Measurements from ENCODE around the gene STAT5A.
"Not testable (repeated sequence)": the region's sequence is repeated elsewhere in the genome, so short reads cannot be mapped to it uniquely, and the experiment has no call there.

STAT5A gene

GRCh38 chr17:42252597-42253550 is 35.4 kb upstream of the STAT5A start:
- no peak for DNase-seq (ENCODE audit: low read depth)
- H3K4me3 ChIP-seq (ENCODE audit: low read depth, low read length): no peak overlapping the region
- TF ChIP-seq, protein P1, sequence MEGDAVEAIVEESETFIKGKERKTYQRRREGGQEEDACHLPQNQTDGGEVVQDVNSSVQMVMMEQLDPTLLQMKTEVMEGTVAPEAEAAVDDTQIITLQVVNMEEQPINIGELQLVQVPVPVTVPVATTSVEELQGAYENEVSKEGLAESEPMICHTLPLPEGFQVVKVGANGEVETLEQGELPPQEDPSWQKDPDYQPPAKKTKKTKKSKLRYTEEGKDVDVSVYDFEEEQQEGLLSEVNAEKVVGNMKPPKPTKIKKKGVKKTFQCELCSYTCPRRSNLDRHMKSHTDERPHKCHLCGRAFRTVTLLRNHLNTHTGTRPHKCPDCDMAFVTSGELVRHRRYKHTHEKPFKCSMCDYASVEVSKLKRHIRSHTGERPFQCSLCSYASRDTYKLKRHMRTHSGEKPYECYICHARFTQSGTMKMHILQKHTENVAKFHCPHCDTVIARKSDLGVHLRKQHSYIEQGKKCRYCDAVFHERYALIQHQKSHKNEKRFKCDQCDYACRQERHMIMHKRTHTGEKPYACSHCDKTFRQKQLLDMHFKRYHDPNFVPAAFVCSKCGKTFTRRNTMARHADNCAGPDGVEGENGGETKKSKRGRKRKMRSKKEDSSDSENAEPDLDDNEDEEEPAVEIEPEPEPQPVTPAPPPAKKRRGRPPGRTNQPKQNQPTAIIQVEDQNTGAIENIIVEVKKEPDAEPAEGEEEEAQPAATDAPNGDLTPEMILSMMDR (IDR thresholded peaks at IDR 0.05; ENCODE audit: low read depth, low read length): no peak

DNA sequence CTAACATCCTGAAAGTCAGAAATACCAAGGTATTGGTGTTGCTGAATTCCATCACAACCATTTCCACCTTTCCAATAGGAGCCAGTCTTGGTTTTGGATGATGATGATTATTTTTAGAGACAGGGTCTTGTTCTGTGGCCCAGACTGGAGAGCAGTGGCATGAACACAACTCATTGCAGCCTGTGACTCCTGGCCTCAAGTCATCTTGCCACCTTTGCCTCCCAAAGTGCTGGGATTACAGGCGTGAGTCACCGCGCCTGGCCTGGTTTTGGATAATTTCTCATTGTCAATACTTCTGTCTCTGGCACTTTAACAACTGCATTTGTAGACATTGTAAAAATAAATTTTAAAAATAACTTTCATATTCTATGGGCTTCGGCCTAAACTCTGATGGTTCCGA is 34.7 kb upstream of the STAT5A start:
- DNase-seq (ENCODE audit: low read depth): no peak
- TF ChIP-seq POLR2A (IDR thresholded peaks at IDR 0.05; ENCODE audit: extremely low read depth, insufficient read length) (no peak), MYC (IDR thresholded peaks at IDR 0.05; ENCODE audit: low read depth, low read length) (no peak), MAX (IDR thresholded peaks at IDR 0.05; ENCODE audit: low read depth, low read length) (no peak)
- TF ChIP-seq, protein P1 (IDR thresholded peaks at IDR 0.05; ENCODE audit: low read depth, low read length): no peak
- H3K4me3 ChIP-seq (ENCODE audit: low read depth, low read length): no peak overlapping the region

- no peak for TF ChIP-seq POLR2A (IDR thresholded peaks at IDR 0.05; ENCODE audit: extremely low read depth, insufficient read length)
- TF ChIP-seq, protein P1 (IDR thresholded peaks at IDR 0.05; ENCODE audit: low read depth, low read length): no peak
- TF ChIP-seq MYC (IDR thresholded peaks at IDR 0.05; ENCODE audit: low read depth, low read length): no peak
- no peak for TF ChIP-seq MAX (IDR thresholded peaks at IDR 0.05; ENCODE audit: low read depth, low read length)
- no peak for DNase-seq (ENCODE audit: low read depth)
- no peak overlapping the region for H3K4me3 ChIP-seq (ENCODE audit: low read depth, low read length)
Observed at GRCh38 chr17:42255445-42255844, 32.9 kb upstream of the STAT5A start.

DNA sequence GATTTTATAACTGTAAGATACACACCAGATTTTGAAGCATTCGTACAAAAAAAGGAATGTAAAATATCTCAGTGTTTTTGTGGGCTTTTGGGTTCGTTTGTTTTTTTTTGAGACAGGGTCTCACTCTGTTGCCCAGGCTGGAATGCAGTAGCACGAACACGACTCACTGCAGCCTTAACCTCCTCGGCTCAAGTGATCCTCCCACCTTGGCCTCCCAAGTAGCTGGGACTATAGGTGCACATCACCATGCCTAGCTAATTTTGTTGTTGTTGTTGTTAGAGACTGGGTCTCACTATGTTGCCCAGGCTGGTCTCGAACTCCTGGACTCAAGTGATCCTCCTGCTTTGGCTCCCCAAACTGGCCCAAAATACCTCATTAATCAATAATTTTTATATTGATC is 28.0 kb upstream of the STAT5A start:
- H3K4me3 ChIP-seq (ENCODE audit: low read depth, low read length): no peak overlapping the region
- TF ChIP-seq, protein P1 (IDR thresholded peaks at IDR 0.05; ENCODE audit: low read depth, low read length): no peak
- TF ChIP-seq POLR2A (IDR thresholded peaks at IDR 0.05; ENCODE audit: extremely low read depth, insufficient read length): no peak
- no peak for TF ChIP-seq MYC (IDR thresholded peaks at IDR 0.05; ENCODE audit: low read depth, low read length)
- TF ChIP-seq MAX (IDR thresholded peaks at IDR 0.05; ENCODE audit: low read depth, low read length): no peak
- DNase-seq (ENCODE audit: low read depth): no peak

DNA sequence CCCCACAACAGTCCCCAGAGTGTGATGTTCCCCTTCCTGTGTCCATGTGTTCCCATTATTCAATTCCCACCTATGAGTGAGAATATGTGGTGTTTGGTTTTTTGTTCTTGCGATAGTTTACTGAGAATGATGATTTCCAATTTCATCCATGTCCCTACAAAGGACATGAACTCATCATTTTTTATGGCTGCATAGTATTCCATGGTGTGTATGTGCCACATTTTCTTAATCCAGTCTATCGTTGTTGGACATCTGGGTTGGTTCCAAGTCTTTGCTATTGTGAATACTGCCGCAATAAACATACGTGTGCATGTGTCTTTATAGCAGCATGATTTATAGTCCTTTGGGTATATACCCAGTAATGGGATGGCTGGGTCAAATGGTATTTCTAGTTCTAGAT is 23.9 kb upstream of the STAT5A start:
- not testable (repeated sequence) for DNase-seq (ENCODE audit: low read depth); H3K4me3 ChIP-seq (ENCODE audit: low read depth, low read length)

DNA sequence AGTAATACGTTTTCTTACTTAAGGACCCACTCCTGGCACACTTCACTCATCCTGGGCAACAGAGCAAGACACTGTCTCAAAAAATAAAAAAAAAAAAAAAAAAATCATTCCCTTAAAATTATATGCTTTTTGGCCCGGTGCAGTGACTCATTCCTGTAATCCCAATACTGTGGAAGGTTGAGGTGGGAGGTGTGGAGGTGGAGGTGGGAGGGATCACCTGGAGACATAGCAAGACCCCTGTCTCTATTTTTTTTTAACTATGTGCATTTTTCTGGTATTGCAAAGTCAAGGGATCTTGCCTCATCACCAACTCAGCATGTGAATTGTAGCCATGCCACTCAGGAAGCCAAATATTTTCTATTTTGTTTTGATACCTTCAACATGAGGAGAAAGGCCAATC is 21.8 kb upstream of the STAT5A start:
- TF ChIP-seq MYC (IDR thresholded peaks at IDR 0.05; ENCODE audit: low read depth, low read length): no peak
- TF ChIP-seq MAX (IDR thresholded peaks at IDR 0.05; ENCODE audit: low read depth, low read length): no peak
- TF ChIP-seq, protein P1 (IDR thresholded peaks at IDR 0.05; ENCODE audit: low read depth, low read length): no peak
- TF ChIP-seq POLR2A (IDR thresholded peaks at IDR 0.05; ENCODE audit: extremely low read depth, insufficient read length): no peak

More for the DNA sequence above, 21.8 kb upstream of the STAT5A start:
- H3K4me3 ChIP-seq (ENCODE audit: low read depth, low read length): no peak overlapping the region
- DNase-seq (ENCODE audit: low read depth): no peak

Measured in NB4 (cell line).